BE2C (cell line): ENCODE data around the gene BHLHA15.

Source experiments
- DNase-seq: peaks from one replicate; pipeline ENCODE4 v3.0.0-alpha.2; 2020
- H3K27me3 ChIP-seq: fragments of 250-450 bp; sonication (Bioruptor Pico); 2 replicates; pipeline ENCODE4 v1.5.1; 2020; ENCODE audit warnings: mild to moderate bottlenecking
- H3K36me3 ChIP-seq: fragments of 250-450 bp; sonication (Bioruptor Pico); 2 replicates; pipeline ENCODE4 v1.5.1; 2020; ENCODE audit warnings: mild to moderate bottlenecking
- H3K4me1 ChIP-seq: fragments of 250-450 bp; sonication (Bioruptor Pico); 2 replicates; pipeline ENCODE4 v1.5.1; 2020
- H3K4me3 ChIP-seq: 2 replicates; pipeline ENCODE4 v1.5.1; 2011; ENCODE audit warnings: low read depth, low read length
- H3K9me3 ChIP-seq: fragments of 250-450 bp; sonication (Bioruptor Pico); 2 replicates; pipeline ENCODE4 v1.5.1; 2020
- CTCF ChIP-seq: IDR thresholded peaks from 2 replicates; pipeline ENCODE4 v1.5.1; 2012; ENCODE audit warnings: mild to moderate bottlenecking, low read depth, low read length

BHLHA15 gene

GRCh38 chr7:98254951-98255610, 43.8 kb downstream of the BHLHA15 start:
- Histone ChIP-seq H3K9me3 (no peaks in the 10 kb centered on the region), H3K4me1 (peaks cover 2% of the 10 kb centered on the region; the same call in 1 of the 2 replicates), H3K27me3 (no peaks in the 10 kb centered on the region), H3K36me3 (no peaks in the 10 kb centered on the region), H3K4me3 (no peak overlapping the region)
- no peak for DNase-seq
- no peak for TF ChIP-seq CTCF

- H3K27me3 ChIP-seq = no peaks in the 10 kb centered on the region
- TF ChIP-seq CTCF = no peak
- no peak overlapping the region for H3K4me3 ChIP-seq
- no peaks in the 10 kb centered on the region; the same call in 1 of the 2 replicates for H3K36me3 ChIP-seq
- H3K4me1 ChIP-seq = peaks cover 2% of the 10 kb centered on the region; the same call in 1 of the 2 replicates
- DNase-seq = no peak
- H3K9me3 ChIP-seq = no peaks in the 10 kb centered on the region
Measured at GRCh38 chr7:98256431-98256830, 45.2 kb downstream of the BHLHA15 start.

GRCh38 chr7:98257701-98258100, 46.5 kb downstream of the BHLHA15 start:
- no peaks in the 10 kb centered on the region; the same call in 1 of the 2 replicates for H3K36me3 ChIP-seq

More at GRCh38 chr7:98257701-98258100, 46.5 kb downstream of the BHLHA15 start:
- H3K27me3 ChIP-seq = no peaks in the 10 kb centered on the region
- no peaks in the 10 kb centered on the region for H3K9me3 ChIP-seq
- H3K4me1 ChIP-seq = peaks cover 2% of the 10 kb centered on the region; the same call in 1 of the 2 replicates
- H3K4me3 ChIP-seq = no peak overlapping the region
- no peak for DNase-seq
- TF ChIP-seq CTCF = no peak
